ENCODE results near the gene RHOG. TPM values are rescaled to one million over a fixed set of nuclear protein-coding genes. Genes with fewer than 3 reads are reported as not detected.

The RHOG gene
- total RNA-seq, 2 experiments from 2014 or later = 101 to 106 TPM

GRCh38 chr11:3860375-3860774 is 19.6 kb upstream of the RHOG start:
- Histone ChIP-seq H3K27ac (ENCODE audit: low read depth in 1 of 2, low read length in 2 of 2) (peak overlapping the region in 1 of 2 donors; percentile 51), H3K27me3 (ENCODE audit: control insufficient read depth in 1 of 2, insufficient read depth in 2 of 2, low read length in 2 of 2) (no peaks in the 10 kb centered on the region), H3K4me1 (ENCODE audit: insufficient read depth, low read length) (peaks cover 81% of the 10 kb centered on the region), H3K9me3 (ENCODE audit: control insufficient read depth in 1 of 2, insufficient read depth in 1 of 2, low read length in 2 of 2) (no peaks in the 10 kb centered on the region), H3K4me3 (ENCODE audit: low read length) (peak overlapping the region; percentile 30), H3K36me3 (ENCODE audit: insufficient read depth, low read length) (peaks cover 2% of the 10 kb centered on the region)
- ATAC-seq (ENCODE audit: poor library complexity) (peak; percentile 44), DNase-seq (peak in 4 of 14 experiments; percentile 32 to 64 (median 54))
- Mint-ChIP-seq H3K36me3 (ENCODE audit: low read depth) (peaks cover 13% of the 10 kb centered on the region), H3K27me3 (no peaks in the 10 kb centered on the region), H3K9me3 (no peaks in the 10 kb centered on the region), H3K27ac (peak overlapping the region; percentile 99), H3K4me1 (ENCODE audit: low read depth) (peaks cover 83% of the 10 kb centered on the region), H3K4me3 (peak overlapping the region; percentile 84)
- ChIA-PET CTCF (interaction anchor here (1.2 to 4.7 kb wide), 9 partner anchors 11 to 212 kb away, joined by 3 to 21 read pairs (median 5); no protein-coding TSS in a partner anchor), POLR2A (interaction anchor here (0.7 to 2.0 kb wide), 7 partner anchors 8 to 207 kb away, joined by 3 to 12 read pairs (median 4); partner anchors contain the start of gene RHOG)
- intact Hi-C loops (cut with DNase I, micrococcal nuclease) = no loop called here
- TF ChIP-seq CTCF (IDR thresholded peaks at IDR 0.05) = no peak

DNA sequence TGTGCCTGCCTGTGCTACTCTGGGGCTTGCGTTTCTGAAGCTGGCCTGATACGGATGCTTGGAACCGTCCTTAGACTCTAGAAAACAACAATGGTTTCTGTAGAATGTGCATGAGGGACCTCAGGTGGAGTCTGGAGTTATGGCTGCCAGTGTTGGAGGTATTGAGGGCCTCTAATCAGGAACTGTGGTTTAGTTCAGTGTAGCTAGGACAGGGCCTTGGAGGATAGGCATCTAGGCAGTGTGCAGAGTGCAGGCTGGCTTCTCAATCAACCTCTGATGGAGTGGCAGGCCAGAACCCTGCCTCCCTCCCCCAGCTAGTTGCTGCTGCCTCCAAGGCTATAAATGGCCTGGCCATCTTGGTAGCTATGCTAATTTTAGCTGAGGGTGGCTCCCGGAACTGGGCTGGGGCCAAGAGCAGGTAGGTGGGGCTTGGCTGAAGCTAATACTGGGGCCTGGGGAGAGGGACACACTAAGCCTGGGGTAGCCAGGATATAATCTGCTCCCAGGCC is 18.7 kb upstream of the RHOG start:
- no peak for TF ChIP-seq CTCF (IDR thresholded peaks at IDR 0.05)
- peaks cover 20% of the 10 kb centered on the region for H3K36me3 Mint-ChIP-seq (ENCODE audit: low read depth)
- DNase-seq = peak in 3 of 14 experiments; percentile 35 to 55 (median 44)
- no peaks in the 10 kb centered on the region for H3K27me3 Mint-ChIP-seq
- Histone ChIP-seq H3K36me3 (ENCODE audit: insufficient read depth, low read length) (peaks cover 2% of the 10 kb centered on the region), H3K9me3 (ENCODE audit: control insufficient read depth in 1 of 2, insufficient read depth in 1 of 2, low read length in 2 of 2) (no peaks in the 10 kb centered on the region), H3K27ac (ENCODE audit: low read depth in 1 of 2, low read length in 2 of 2) (peak overlapping the region; percentile 29 to 51), H3K4me1 (ENCODE audit: insufficient read depth, low read length) (peaks cover 76% of the 10 kb centered on the region), H3K4me3 (ENCODE audit: low read length) (peak overlapping the region; percentile 95), H3K27me3 (ENCODE audit: control insufficient read depth in 1 of 2, insufficient read depth in 2 of 2, low read length in 2 of 2) (no peaks in the 10 kb centered on the region)
- H3K4me3 Mint-ChIP-seq = peak overlapping the region; percentile 84
- no peaks in the 10 kb centered on the region for H3K9me3 Mint-ChIP-seq
- peaks cover 80% of the 10 kb centered on the region for H3K4me1 Mint-ChIP-seq (ENCODE audit: low read depth)
- intact Hi-C loops (cut with DNase I, micrococcal nuclease) = loop anchor here (5.0 kb wide), 2 partner anchors 43 to 128 kb away; no protein-coding TSS in a partner anchor
- H3K27ac Mint-ChIP-seq = peak overlapping the region; percentile 99
- POLR2A ChIA-PET = interaction anchor here (0.6 to 1.9 kb wide), 10 partner anchors 9 to 208 kb away, joined by 3 to 9 read pairs (median 4); partner anchors contain the start of gene RHOG
- CTCF ChIA-PET = interaction anchor here (1.1 to 4.7 kb wide), 9 partner anchors 10 to 213 kb away, joined by 3 to 21 read pairs (median 5); no protein-coding TSS in a partner anchor
- ATAC-seq (ENCODE audit: poor library complexity) = no peak

- POLR2A ChIA-PET = interaction anchor here (1.0 to 5.4 kb wide), 8 partner anchors 10 to 215 kb away, joined by 3 to 60 read pairs (median 4); partner anchors contain the start of genes NUP98 and RHOG
- TF ChIP-seq CTCF (IDR thresholded peaks at IDR 0.05) = no peak
- Mint-ChIP-seq H3K27ac (peak overlapping the region; percentile 99), H3K27me3 (no peaks in the 10 kb centered on the region), H3K36me3 (ENCODE audit: low read depth) (peaks cover 24% of the 10 kb centered on the region), H3K9me3 (no peaks in the 10 kb centered on the region), H3K4me1 (ENCODE audit: low read depth) (peaks cover 86% of the 10 kb centered on the region), H3K4me3 (peak overlapping the region; percentile 84)
- Histone ChIP-seq H3K4me3 (ENCODE audit: low read length) (peak overlapping the region; percentile 95), H3K27me3 (ENCODE audit: control insufficient read depth in 1 of 2, insufficient read depth in 2 of 2, low read length in 2 of 2) (no peaks in the 10 kb centered on the region), H3K36me3 (ENCODE audit: insufficient read depth, low read length) (no peaks in the 10 kb centered on the region), H3K9me3 (ENCODE audit: control insufficient read depth in 1 of 2, insufficient read depth in 1 of 2, low read length in 2 of 2) (no peaks in the 10 kb centered on the region), H3K27ac (ENCODE audit: low read depth in 1 of 2, low read length in 2 of 2) (peak overlapping the region; percentile 35 to 71), H3K4me1 (ENCODE audit: insufficient read depth, low read length) (peaks cover 76% of the 10 kb centered on the region)
- CTCF ChIA-PET = interaction anchor here (0.7 to 4.7 kb wide), 7 partner anchors 8 to 215 kb away, joined by 3 to 21 read pairs (median 5); no protein-coding TSS in a partner anchor
- intact Hi-C loops (cut with DNase I, micrococcal nuclease) = loop anchor here (5.0 kb wide), 2 partner anchors 45 to 130 kb away; no protein-coding TSS in a partner anchor
- no peak for DNase-seq
- ATAC-seq (ENCODE audit: poor library complexity) = no peak
These were observed 16.9 kb upstream of the RHOG start for GRCh38 chr11:3857628-3858027.

Measured in CD4-positive, alpha-beta T cell (primary cell).